Measurements from ENCODE around the gene CENPX. TPM values are rescaled to one million over a fixed set of nuclear protein-coding genes. Genes with fewer than 3 reads are reported as not detected.
"Not testable (repeated sequence)": the region's sequence is repeated elsewhere in the genome, so short reads cannot be mapped to it uniquely, and the experiment has no call there.

The CENPX gene
- total RNA-seq, 2 experiments from 2014 or later, result 52.7 to 54.7 TPM

- no peak overlapping the region for H3K27ac Mint-ChIP-seq
- peaks cover 5% of the 10 kb centered on the region for H3K36me3 Mint-ChIP-seq (ENCODE audit: low read depth)
- CTCF ChIA-PET, result interaction anchor here (1.1 kb wide), 1 partner anchor 84 kb away, joined by 3 read pairs; no protein-coding TSS in a partner anchor
- POLR2A ChIA-PET, result no interaction called here
- H3K4me3 Mint-ChIP-seq, result no peak overlapping the region
- no peak for DNase-seq
- H3K27me3 Mint-ChIP-seq, result no peaks in the 10 kb centered on the region
- H3K9me3 Mint-ChIP-seq, result no peaks in the 10 kb centered on the region
- H3K4me1 Mint-ChIP-seq, result peaks cover 9% of the 10 kb centered on the region
Observed at GRCh38 chr17:82043507-82043906, 20.8 kb upstream of the CENPX start.

DNA sequence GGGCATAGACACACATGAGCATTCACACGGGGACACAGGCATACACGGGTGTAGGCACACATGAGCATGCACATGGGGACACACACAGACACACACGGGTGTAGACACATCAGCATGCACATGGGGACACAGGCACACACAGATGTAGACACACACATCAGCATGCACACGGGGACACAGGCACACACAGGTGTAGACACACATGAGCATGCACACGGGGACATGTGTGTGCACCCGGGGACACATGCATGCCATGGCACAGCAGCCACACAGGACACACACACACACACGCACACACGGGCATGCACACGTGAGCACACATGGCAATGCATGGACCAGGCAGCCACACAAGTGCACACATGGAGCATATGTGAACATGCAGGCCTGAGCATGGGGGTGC lies 20.0 kb upstream of the CENPX start:
- peaks cover 4% of the 10 kb centered on the region for H3K36me3 Mint-ChIP-seq (ENCODE audit: low read depth)
- no peak for DNase-seq
- no peak overlapping the region for H3K4me3 Mint-ChIP-seq
- H3K9me3 Mint-ChIP-seq, result no peaks in the 10 kb centered on the region
- ChIA-PET CTCF (interaction anchor here (1.1 kb wide), 1 partner anchor 83 kb away, joined by 3 read pairs; no protein-coding TSS in a partner anchor), POLR2A (no interaction called here)
- H3K4me1 Mint-ChIP-seq, result peaks cover 14% of the 10 kb centered on the region
- H3K27me3 Mint-ChIP-seq, result no peaks in the 10 kb centered on the region
- no peak overlapping the region for H3K27ac Mint-ChIP-seq

GRCh38 chr17:82041144-82041814 lies 18.6 kb upstream of the CENPX start:
- DNase-seq, result no peak
- ChIA-PET POLR2A (interaction anchor here (0.9 to 5.0 kb wide), 2 partner anchors 9 kb away, joined by 3 to 27 read pairs; partner anchors contain the start of genes GPS1 and RFNG), CTCF (no interaction called here)
- Mint-ChIP-seq H3K4me3 (no peak overlapping the region), H3K36me3 (ENCODE audit: low read depth) (no peaks in the 10 kb centered on the region), H3K27ac (no peak overlapping the region), H3K27me3 (no peaks in the 10 kb centered on the region), H3K4me1 (peaks cover 18% of the 10 kb centered on the region), H3K9me3 (no peaks in the 10 kb centered on the region)

GRCh38 chr17:82039695-82040299 lies 17.1 kb upstream of the CENPX start:
- Mint-ChIP-seq H3K4me1 (peaks cover 26% of the 10 kb centered on the region), H3K4me3 (no peak overlapping the region), H3K27me3 (no peaks in the 10 kb centered on the region), H3K9me3 (no peaks in the 10 kb centered on the region), H3K27ac (no peak overlapping the region), H3K36me3 (ENCODE audit: low read depth) (peaks cover 8% of the 10 kb centered on the region)
- ChIA-PET CTCF (no interaction called here), POLR2A (interaction anchor here (1.3 to 5.0 kb wide), 2 partner anchors 10 to 11 kb away, joined by 3 to 27 read pairs; partner anchors contain the start of genes GPS1 and RFNG)
- no peak for DNase-seq

DNA sequence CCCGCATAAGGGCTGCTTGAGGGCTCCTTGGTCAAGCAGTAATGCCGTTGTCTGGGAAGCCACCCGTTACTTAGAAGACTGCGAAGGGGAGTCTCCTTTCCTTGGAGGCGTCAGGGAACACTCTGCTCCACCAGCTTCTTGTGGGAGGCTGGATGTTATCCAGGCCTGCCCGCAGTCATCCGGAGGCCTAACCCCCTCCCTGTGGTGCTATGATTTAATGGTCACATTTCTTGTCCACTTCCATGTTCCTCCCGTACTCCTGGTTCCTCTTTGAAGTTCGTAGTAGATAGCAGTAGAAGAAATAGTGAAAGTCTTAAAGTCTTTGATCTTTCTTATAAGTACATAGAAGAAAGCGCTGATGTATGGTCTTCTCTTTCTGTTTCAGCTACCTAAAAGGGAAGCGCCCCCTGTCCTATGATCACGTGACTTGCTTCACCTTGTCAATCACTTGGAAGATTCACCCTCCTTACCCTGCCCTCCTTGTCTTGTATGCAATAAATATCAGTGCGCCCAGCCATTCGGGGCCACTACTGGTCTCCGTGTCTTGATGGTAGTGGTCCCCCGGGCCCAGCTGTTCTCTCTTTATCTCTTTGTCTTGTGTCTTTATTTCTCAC lies 16.2 kb upstream of the CENPX start:
- peaks cover 26% of the 10 kb centered on the region for H3K4me1 Mint-ChIP-seq
- POLR2A ChIA-PET, result interaction anchor here (1.2 to 5.3 kb wide), 3 partner anchors 9 to 17 kb away, joined by 3 to 41 read pairs (median 27); partner anchors contain the start of genes CENPX, GPS1, LRRC45 and RFNG

GRCh38 chr17:82037889-82038195 lies 15.2 kb upstream of the CENPX start:
- DNase-seq, result no peak
- H3K9me3 Mint-ChIP-seq, result no peaks in the 10 kb centered on the region
- H3K36me3 Mint-ChIP-seq (ENCODE audit: low read depth), result peaks cover 8% of the 10 kb centered on the region
- CTCF ChIA-PET, result interaction anchor here (0.6 to 1.6 kb wide), 37 partner anchors 8 to 481 kb away, joined by 3 to 43 read pairs (median 4); partner anchors contain the start of genes CENPX, FASN, LRRC45 and MAFG
- H3K4me1 Mint-ChIP-seq, result peaks cover 27% of the 10 kb centered on the region
- H3K27me3 Mint-ChIP-seq, result no peaks in the 10 kb centered on the region
- peak overlapping the region; percentile 83 for H3K4me3 Mint-ChIP-seq
- H3K27ac Mint-ChIP-seq, result peak overlapping the region; percentile 94
- POLR2A ChIA-PET, result interaction anchor here (0.6 to 5.3 kb wide), 21 partner anchors 8 to 261 kb away, joined by 3 to 41 read pairs (median 4); partner anchors contain the start of genes ARHGDIA, ASPSCR1, CENPX and DUS1L

More for the DNA sequence above, 16.2 kb upstream of the CENPX start:
- H3K27ac Mint-ChIP-seq; CTCF ChIA-PET; H3K4me3 Mint-ChIP-seq; H3K36me3 Mint-ChIP-seq (ENCODE audit: low read depth); DNase-seq; H3K27me3 Mint-ChIP-seq; H3K9me3 Mint-ChIP-seq: not testable (repeated sequence)

GRCh38 chr17:82037092-82037888 lies 14.6 kb upstream of the CENPX start, which contains the start of gene DCXR:
Gene DCXR, minus strand, starts transcription at chr17:82037697. Its CDS starts 15 bp downstream, at chr17:82037682.
- H3K9me3 Mint-ChIP-seq, result no peaks in the 10 kb centered on the region
- DNase-seq, result peak; percentile 97

DNA sequence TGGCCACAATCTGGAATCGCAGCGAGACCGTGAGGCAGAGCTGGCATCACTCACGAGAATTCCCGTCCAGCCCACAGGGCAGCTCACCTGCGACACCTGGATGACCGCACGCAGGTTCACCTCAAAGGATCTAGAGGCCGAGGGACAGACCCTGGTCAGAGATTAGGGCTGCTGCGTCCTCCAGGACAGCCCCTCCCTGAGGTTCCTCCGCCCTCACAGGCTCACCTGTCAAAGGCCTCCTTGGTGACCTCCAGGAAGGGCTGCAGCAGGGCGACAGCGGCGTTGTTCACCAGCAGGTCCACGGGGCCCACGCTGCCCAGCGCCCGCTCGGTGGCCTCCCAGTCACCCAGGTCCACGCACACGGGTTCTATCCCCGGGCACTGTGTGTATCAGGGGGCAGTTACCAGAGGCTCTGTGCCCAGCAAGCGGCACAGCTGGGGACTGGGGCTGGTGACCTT lies 14.0 kb upstream of the CENPX start:
- H3K9me3 Mint-ChIP-seq, result no peaks in the 10 kb centered on the region
- H3K36me3 Mint-ChIP-seq (ENCODE audit: low read depth), result peaks cover 8% of the 10 kb centered on the region
- POLR2A ChIA-PET, result interaction anchor here (0.8 to 5.3 kb wide), 5 partner anchors 14 to 166 kb away, joined by 3 to 41 read pairs (median 5); partner anchors contain the start of genes ARHGDIA, ASPSCR1, CENPX and GPS1
- peak overlapping the region; percentile 83 for H3K4me3 Mint-ChIP-seq
- CTCF ChIA-PET, result interaction anchor here (1.3 kb wide), 1 partner anchor 16 kb away, joined by 3 read pairs; no protein-coding TSS in a partner anchor
- no peak for DNase-seq
- peak overlapping the region; percentile 31 for H3K27ac Mint-ChIP-seq
- H3K27me3 Mint-ChIP-seq, result no peaks in the 10 kb centered on the region
- peaks cover 28% of the 10 kb centered on the region for H3K4me1 Mint-ChIP-seq

More at GRCh38 chr17:82037092-82037888, 14.6 kb upstream of the CENPX start, which contains the start of gene DCXR:
- Mint-ChIP-seq H3K4me3 (peak within 1 kb of the TSS; percentile 83), H3K27ac (peak within 1 kb of the TSS; percentile 94), H3K4me1 (peaks cover 28% of the 10 kb centered on the region), H3K36me3 (ENCODE audit: low read depth) (peaks cover 8% of the 10 kb centered on the region), H3K27me3 (no peaks in the 10 kb centered on the region)
- ChIA-PET CTCF (interaction anchor here (0.6 to 1.6 kb wide), 37 partner anchors 8 to 482 kb away, joined by 3 to 43 read pairs (median 4); partner anchors contain the start of genes CENPX, FASN, LRRC45 and MAFG), POLR2A (interaction anchor here (0.6 to 5.3 kb wide), 22 partner anchors 7 to 261 kb away, joined by 3 to 41 read pairs (median 4); partner anchors contain the start of genes ARHGDIA, ASPSCR1, CENPX and DUS1L)

- Mint-ChIP-seq H3K4me1 (peaks cover 28% of the 10 kb centered on the region), H3K9me3 (no peaks in the 10 kb centered on the region), H3K36me3 (ENCODE audit: low read depth) (peaks cover 8% of the 10 kb centered on the region), H3K4me3 (peak overlapping the region; percentile 83), H3K27me3 (no peaks in the 10 kb centered on the region), H3K27ac (no peak overlapping the region)
- ChIA-PET POLR2A (interaction anchor here (0.8 to 5.3 kb wide), 6 partner anchors 14 to 164 kb away, joined by 3 to 41 read pairs (median 6); partner anchors contain the start of genes ASPSCR1, CENPX, GPS1 and LRRC45), CTCF (interaction anchor here (1.3 kb wide), 1 partner anchor 15 kb away, joined by 3 read pairs; no protein-coding TSS in a partner anchor)
- DNase-seq, result no peak
Observed at GRCh38 chr17:82035956-82036633, 13.4 kb upstream of the CENPX start.

DNA sequence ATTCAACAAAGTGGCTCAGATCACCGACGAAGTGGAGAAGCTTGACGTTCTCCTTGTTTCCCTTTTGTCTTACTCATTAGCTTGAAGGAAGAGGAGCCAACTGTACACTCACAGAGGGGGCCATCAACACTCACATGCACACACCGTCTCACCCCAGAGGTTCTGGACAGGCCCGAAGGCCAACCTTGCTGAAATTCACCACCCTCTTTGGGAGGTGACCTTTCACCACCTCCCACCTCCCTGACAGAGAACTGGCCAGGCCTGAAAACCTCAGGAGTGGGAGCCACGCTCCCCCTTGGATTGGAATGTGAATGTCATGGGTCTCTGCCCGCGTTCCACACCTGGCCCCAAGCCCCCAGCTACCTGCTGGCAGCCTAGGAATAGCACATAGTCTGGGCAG lies 12.8 kb upstream of the CENPX start:
- CTCF ChIA-PET, result interaction anchor here (1.3 kb wide), 1 partner anchor 14 kb away, joined by 3 read pairs; no protein-coding TSS in a partner anchor
- POLR2A ChIA-PET, result interaction anchor here (0.9 to 5.3 kb wide), 3 partner anchors 14 to 63 kb away, joined by 3 to 41 read pairs (median 6); partner anchors contain the start of genes CENPX and LRRC45
- Mint-ChIP-seq H3K27me3 (no peaks in the 10 kb centered on the region), H3K9me3 (no peaks in the 10 kb centered on the region), H3K36me3 (ENCODE audit: low read depth) (peaks cover 8% of the 10 kb centered on the region), H3K4me1 (peaks cover 27% of the 10 kb centered on the region), H3K27ac (peak overlapping the region; percentile 18), H3K4me3 (peak overlapping the region; percentile 43)
- no peak for DNase-seq

GRCh38 chr17:82034371-82035011 lies 11.8 kb upstream of the CENPX start:
- ChIA-PET CTCF (no interaction called here), POLR2A (interaction anchor here (1.5 to 5.3 kb wide), 2 partner anchors 13 to 64 kb away, joined by 6 to 41 read pairs; partner anchors contain the start of genes CENPX and LRRC45)
- no peak overlapping the region for H3K4me3 Mint-ChIP-seq
- H3K4me1 Mint-ChIP-seq, result peaks cover 34% of the 10 kb centered on the region
- no peaks in the 10 kb centered on the region for H3K9me3 Mint-ChIP-seq
- no peak for DNase-seq
- H3K36me3 Mint-ChIP-seq (ENCODE audit: low read depth), result peaks cover 10% of the 10 kb centered on the region
- H3K27ac Mint-ChIP-seq, result no peak overlapping the region
- H3K27me3 Mint-ChIP-seq, result no peaks in the 10 kb centered on the region

All from activated CD4-positive, alpha-beta memory T cell treated with anti-CD3 and anti-CD28 coated beads, Interleukin-2, amount 10 ng/mL, durations not matched to agents 7 days and 5 days (primary cell).